ENCODE measurements around the gene KCNIP3.

The KCNIP3 gene

GRCh38 chr2:95276244-95276887 lies 20.8 kb upstream of the KCNIP3 start:
- H3K36me3 ChIP-seq (ENCODE audit: control insufficient read depth, insufficient read depth, low read length) = no peaks in the 10 kb centered on the region
- H3K9ac ChIP-seq (ENCODE audit: low read depth, low read length) = no peak overlapping the region
- no peak overlapping the region for H3K4me3 ChIP-seq (ENCODE audit: low read depth, low read length)
- peaks cover 6% of the 10 kb centered on the region for H3K4me1 ChIP-seq (ENCODE audit: control insufficient read depth, insufficient read depth, low read length)
- H3K9me3 ChIP-seq (ENCODE audit: control insufficient read depth, insufficient read depth, low read length) = no peaks in the 10 kb centered on the region
- H3K27me3 ChIP-seq (ENCODE audit: control insufficient read depth, insufficient read depth, low read length) = no peaks in the 10 kb centered on the region

DNA sequence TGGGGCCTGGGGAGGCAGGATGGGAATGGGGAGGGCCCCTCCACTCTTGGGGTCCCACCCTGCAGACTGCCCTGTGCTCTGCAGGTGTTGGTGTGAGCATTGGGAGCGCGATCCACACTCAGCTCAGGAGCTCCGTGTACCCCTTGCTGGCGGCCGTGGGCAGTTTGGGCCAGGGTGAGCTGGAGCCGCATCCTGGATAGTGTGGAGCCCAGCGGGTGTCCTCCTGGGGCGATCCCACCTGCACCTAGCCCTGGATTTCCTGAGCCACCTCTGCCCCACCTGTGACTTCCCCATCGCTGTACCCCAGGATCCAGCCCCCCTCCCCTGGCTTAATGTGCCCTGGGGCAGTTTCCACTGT lies 20.3 kb upstream of the KCNIP3 start:
- no peaks in the 10 kb centered on the region for H3K27me3 ChIP-seq (ENCODE audit: control insufficient read depth, insufficient read depth, low read length)
- no peak overlapping the region for H3K9ac ChIP-seq (ENCODE audit: low read depth, low read length)
- H3K4me1 ChIP-seq (ENCODE audit: control insufficient read depth, insufficient read depth, low read length) = peaks cover 6% of the 10 kb centered on the region
- H3K9me3 ChIP-seq (ENCODE audit: control insufficient read depth, insufficient read depth, low read length) = no peaks in the 10 kb centered on the region
- no peak overlapping the region for H3K4me3 ChIP-seq (ENCODE audit: low read depth, low read length)
- H3K36me3 ChIP-seq (ENCODE audit: control insufficient read depth, insufficient read depth, low read length) = no peaks in the 10 kb centered on the region

GRCh38 chr2:95277246-95277906 lies 19.8 kb upstream of the KCNIP3 start:
- H3K9ac ChIP-seq (ENCODE audit: low read depth, low read length) = no peak overlapping the region
- H3K4me1 ChIP-seq (ENCODE audit: control insufficient read depth, insufficient read depth, low read length) = peaks cover 6% of the 10 kb centered on the region
- no peaks in the 10 kb centered on the region for H3K36me3 ChIP-seq (ENCODE audit: control insufficient read depth, insufficient read depth, low read length)
- H3K9me3 ChIP-seq (ENCODE audit: control insufficient read depth, insufficient read depth, low read length) = no peaks in the 10 kb centered on the region
- H3K27me3 ChIP-seq (ENCODE audit: control insufficient read depth, insufficient read depth, low read length) = no peaks in the 10 kb centered on the region
- no peak overlapping the region for H3K4me3 ChIP-seq (ENCODE audit: low read depth, low read length)

- Histone ChIP-seq H3K4me3 (ENCODE audit: low read depth, low read length) (no peak overlapping the region), H3K36me3 (ENCODE audit: control insufficient read depth, insufficient read depth, low read length) (no peaks in the 10 kb centered on the region), H3K27me3 (ENCODE audit: control insufficient read depth, insufficient read depth, low read length) (no peaks in the 10 kb centered on the region), H3K4me1 (ENCODE audit: control insufficient read depth, insufficient read depth, low read length) (peaks cover 6% of the 10 kb centered on the region), H3K9me3 (ENCODE audit: control insufficient read depth, insufficient read depth, low read length) (no peaks in the 10 kb centered on the region), H3K9ac (ENCODE audit: low read depth, low read length) (no peak overlapping the region)
Measured at GRCh38 chr2:95278051-95278471, 19.1 kb upstream of the KCNIP3 start.

DNA sequence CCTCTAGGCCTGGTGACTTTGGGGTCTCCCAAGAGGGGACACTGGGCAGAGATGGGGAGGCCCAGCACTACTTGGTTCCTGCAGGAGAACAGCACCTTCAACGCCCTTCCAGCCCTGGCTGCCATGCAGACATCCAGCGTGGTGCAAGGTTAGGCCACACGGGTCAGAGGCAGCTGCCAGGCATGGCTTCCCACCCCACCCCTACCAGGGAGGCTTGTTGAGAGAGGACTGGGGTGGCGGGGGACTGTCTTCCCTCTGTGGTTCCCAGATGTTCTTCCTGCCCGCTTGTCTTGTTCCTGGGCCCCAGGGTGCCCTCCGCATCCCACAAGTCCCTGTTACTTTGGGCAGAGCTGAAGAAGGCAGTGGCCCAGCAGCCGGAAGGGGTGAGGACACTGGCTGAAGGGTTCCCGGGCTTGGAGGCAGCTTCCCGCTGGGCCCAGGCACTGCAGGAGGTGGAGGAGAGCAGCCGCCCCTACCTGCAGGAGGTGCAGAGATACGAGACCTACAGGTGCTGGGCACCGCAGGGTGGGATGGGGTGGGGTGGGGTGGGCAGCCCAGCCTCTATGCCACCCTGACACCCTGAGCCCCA lies 18.4 kb upstream of the KCNIP3 start:
- H3K27me3 ChIP-seq (ENCODE audit: control insufficient read depth, insufficient read depth, low read length) = no peaks in the 10 kb centered on the region
- no peaks in the 10 kb centered on the region for H3K9me3 ChIP-seq (ENCODE audit: control insufficient read depth, insufficient read depth, low read length)
- peaks cover 6% of the 10 kb centered on the region for H3K4me1 ChIP-seq (ENCODE audit: control insufficient read depth, insufficient read depth, low read length)
- no peaks in the 10 kb centered on the region for H3K36me3 ChIP-seq (ENCODE audit: control insufficient read depth, insufficient read depth, low read length)
- no peak overlapping the region for H3K9ac ChIP-seq (ENCODE audit: low read depth, low read length)
- no peak overlapping the region for H3K4me3 ChIP-seq (ENCODE audit: low read depth, low read length)

DNA sequence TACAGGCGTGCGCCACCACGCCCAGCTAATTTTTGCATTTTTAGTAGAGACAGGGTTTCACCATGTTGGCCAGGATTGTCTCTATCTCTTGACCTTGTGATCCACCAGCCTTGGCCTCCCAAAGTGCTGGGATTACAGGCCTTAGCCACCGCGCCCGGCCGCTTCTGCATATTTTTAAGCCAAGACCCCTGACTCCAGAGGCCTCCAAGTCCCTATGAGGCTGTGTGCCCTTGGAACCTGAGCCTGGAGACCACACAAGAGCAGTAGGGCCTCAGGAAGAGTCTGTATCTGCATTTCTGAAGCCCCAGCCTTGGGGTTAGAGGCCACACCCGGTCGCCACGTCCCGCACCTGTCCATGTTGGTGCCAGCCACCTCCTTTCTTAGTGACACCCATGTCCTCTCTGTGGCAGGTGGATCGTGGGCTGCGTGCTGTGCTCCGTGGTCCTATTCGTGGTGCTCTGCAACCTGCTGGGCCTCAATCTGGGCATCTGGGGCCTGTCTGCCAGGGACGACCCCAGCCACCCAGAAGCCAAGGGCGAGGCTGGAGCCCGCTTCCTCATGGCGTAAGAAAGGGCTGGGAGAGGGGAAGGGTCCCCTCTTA lies 17.6 kb upstream of the KCNIP3 start:
- H3K4me3 ChIP-seq (ENCODE audit: low read depth, low read length) = no peak overlapping the region
- H3K4me1 ChIP-seq (ENCODE audit: control insufficient read depth, insufficient read depth, low read length) = peaks cover 5% of the 10 kb centered on the region
- H3K9me3 ChIP-seq (ENCODE audit: control insufficient read depth, insufficient read depth, low read length) = no peaks in the 10 kb centered on the region
- H3K9ac ChIP-seq (ENCODE audit: low read depth, low read length) = no peak overlapping the region
- H3K27me3 ChIP-seq (ENCODE audit: control insufficient read depth, insufficient read depth, low read length) = no peaks in the 10 kb centered on the region
- H3K36me3 ChIP-seq (ENCODE audit: control insufficient read depth, insufficient read depth, low read length) = no peaks in the 10 kb centered on the region

GRCh38 chr2:95281071-95281470 lies 16.1 kb upstream of the KCNIP3 start:
- Histone ChIP-seq H3K4me3 (ENCODE audit: low read depth, low read length) (no peak overlapping the region), H3K27me3 (ENCODE audit: control insufficient read depth, insufficient read depth, low read length) (no peaks in the 10 kb centered on the region), H3K36me3 (ENCODE audit: control insufficient read depth, insufficient read depth, low read length) (no peaks in the 10 kb centered on the region), H3K4me1 (ENCODE audit: control insufficient read depth, insufficient read depth, low read length) (no peaks in the 10 kb centered on the region), H3K9me3 (ENCODE audit: control insufficient read depth, insufficient read depth, low read length) (no peaks in the 10 kb centered on the region), H3K9ac (ENCODE audit: low read depth, low read length) (no peak overlapping the region)

GRCh38 chr2:95281786-95282185 lies 15.4 kb upstream of the KCNIP3 start:
- no peaks in the 10 kb centered on the region for H3K27me3 ChIP-seq (ENCODE audit: control insufficient read depth, insufficient read depth, low read length)
- H3K4me1 ChIP-seq (ENCODE audit: control insufficient read depth, insufficient read depth, low read length) = no peaks in the 10 kb centered on the region
- no peaks in the 10 kb centered on the region for H3K9me3 ChIP-seq (ENCODE audit: control insufficient read depth, insufficient read depth, low read length)
- no peak overlapping the region for H3K4me3 ChIP-seq (ENCODE audit: low read depth, low read length)
- H3K36me3 ChIP-seq (ENCODE audit: control insufficient read depth, insufficient read depth, low read length) = no peaks in the 10 kb centered on the region
- no peak overlapping the region for H3K9ac ChIP-seq (ENCODE audit: low read depth, low read length)

GRCh38 chr2:95282458-95282857 lies 14.7 kb upstream of the KCNIP3 start:
- Histone ChIP-seq H3K4me1 (ENCODE audit: control insufficient read depth, insufficient read depth, low read length) (no peaks in the 10 kb centered on the region), H3K27me3 (ENCODE audit: control insufficient read depth, insufficient read depth, low read length) (no peaks in the 10 kb centered on the region), H3K9me3 (ENCODE audit: control insufficient read depth, insufficient read depth, low read length) (no peaks in the 10 kb centered on the region)

GRCh38 chr2:95283562-95283961 lies 13.6 kb upstream of the KCNIP3 start:
- Histone ChIP-seq H3K27me3 (ENCODE audit: control insufficient read depth, insufficient read depth, low read length) (no peaks in the 10 kb centered on the region), H3K36me3 (ENCODE audit: control insufficient read depth, insufficient read depth, low read length) (no peaks in the 10 kb centered on the region), H3K4me3 (ENCODE audit: low read depth, low read length) (no peak overlapping the region), H3K9me3 (ENCODE audit: control insufficient read depth, insufficient read depth, low read length) (no peaks in the 10 kb centered on the region), H3K4me1 (ENCODE audit: control insufficient read depth, insufficient read depth, low read length) (no peaks in the 10 kb centered on the region), H3K9ac (ENCODE audit: low read depth, low read length) (no peak overlapping the region)

More at GRCh38 chr2:95282458-95282857, 14.7 kb upstream of the KCNIP3 start:
- Histone ChIP-seq H3K36me3 (ENCODE audit: control insufficient read depth, insufficient read depth, low read length) (no peaks in the 10 kb centered on the region), H3K9ac (ENCODE audit: low read depth, low read length) (no peak overlapping the region), H3K4me3 (ENCODE audit: low read depth, low read length) (no peak overlapping the region)

DNA sequence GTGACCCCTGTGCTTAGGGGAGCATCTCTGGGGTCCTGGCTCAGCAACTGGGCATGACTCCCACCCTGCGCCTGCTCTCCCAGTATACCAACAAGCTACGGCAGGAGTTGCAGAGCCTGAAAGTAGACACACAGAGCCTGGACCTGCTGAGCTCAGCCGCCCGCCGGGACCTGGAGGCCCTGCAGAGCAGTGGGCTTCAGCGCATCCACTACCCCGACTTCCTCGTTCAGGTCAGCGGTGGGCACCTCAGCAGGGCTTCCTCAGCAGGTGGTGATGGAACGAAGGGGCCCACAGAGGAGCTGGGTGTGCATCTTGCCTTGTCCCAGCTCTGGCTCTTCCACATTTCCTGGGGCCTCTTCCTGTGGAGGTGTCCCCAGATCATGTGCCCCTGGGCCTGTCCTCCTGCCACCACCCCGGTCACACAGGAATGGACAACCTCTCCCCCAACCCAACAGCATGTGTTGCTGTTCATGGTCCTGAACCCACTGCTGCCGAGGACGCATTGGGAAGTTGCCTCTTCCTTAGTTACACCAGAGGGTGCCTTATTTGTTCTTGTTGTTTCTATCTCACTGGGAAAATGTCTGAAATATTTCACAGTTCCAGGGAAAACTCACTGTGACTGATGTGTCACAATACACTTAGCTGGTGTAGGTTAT lies 12.1 kb upstream of the KCNIP3 start:
- H3K36me3 ChIP-seq (ENCODE audit: control insufficient read depth, insufficient read depth, low read length) = no peaks in the 10 kb centered on the region
- no peak overlapping the region for H3K9ac ChIP-seq (ENCODE audit: low read depth, low read length)
- H3K4me1 ChIP-seq (ENCODE audit: control insufficient read depth, insufficient read depth, low read length) = no peaks in the 10 kb centered on the region
- H3K27me3 ChIP-seq (ENCODE audit: control insufficient read depth, insufficient read depth, low read length) = no peaks in the 10 kb centered on the region
- H3K9me3 ChIP-seq (ENCODE audit: control insufficient read depth, insufficient read depth, low read length) = no peaks in the 10 kb centered on the region
- H3K4me3 ChIP-seq (ENCODE audit: low read depth, low read length) = no peak overlapping the region

All from iPS-15b (cell line).